SK-N-MC (cell line): ENCODE results near the gene MYL6.

Experiments used
- EZH2 ChIP-seq: fragments of 200-600 bp; sonication (generic); IDR thresholded peaks from one replicate; pipeline ENCODE4 v1.6.1; 2017; ENCODE audit warnings: antibody characterized with exemption
- POLR2AphosphoS5 ChIP-seq: IDR thresholded peaks from 2 replicates; pipeline ENCODE4 v1.6.1; 2012; ENCODE audit warnings: mild to moderate bottlenecking, low read depth, low read length, borderline replicate concordance

DNA sequence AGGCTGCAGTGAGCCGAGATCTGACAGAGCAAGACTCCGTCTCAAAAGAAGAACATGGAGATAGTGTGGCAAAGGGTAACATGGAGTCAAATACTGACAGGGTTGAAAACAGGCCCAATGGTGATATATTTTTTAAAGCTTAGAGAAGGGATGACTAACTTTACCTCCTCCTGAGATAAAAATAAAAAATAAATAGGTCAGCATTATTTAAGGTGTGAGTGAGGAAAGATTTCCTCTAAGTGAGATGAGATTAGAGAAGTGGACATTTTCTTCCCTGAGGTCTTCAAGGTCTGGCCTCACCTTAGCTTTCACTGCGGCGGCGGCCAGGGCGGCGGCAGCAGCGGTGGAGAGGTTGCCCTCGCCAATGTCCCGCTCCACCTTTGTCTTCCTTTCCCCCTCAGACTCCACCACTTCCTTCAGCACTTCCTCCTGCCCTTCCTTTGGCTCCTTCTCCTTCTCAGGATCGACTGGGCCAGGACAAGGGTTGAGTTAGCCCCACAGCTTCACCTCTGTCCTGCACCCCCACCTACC, 11.1 kb downstream of the MYL6 start:
- TF ChIP-seq POLR2AphosphoS5 (no peak), EZH2 (no peak)
